NCI-H446 (cell line): ENCODE results near the gene SIX5.
A peak's percentile ranks its signal among the peaks of the same experiment; 100 is the strongest.
"Not testable (repeated sequence)": the region's sequence is repeated elsewhere in the genome, so short reads cannot be mapped to it uniquely, and the experiment has no call there.

Experiments
- DNase-seq, 2 experiments: peaks; one replicate each; lab custom pipeline; 2025; lab: John Stamatoyannopoulos, UW

Gene SIX5

GRCh38 chr19:45768984-45769782 is at the start of gene SIX5:
TSS of gene SIX5 (minus strand) at chr19:45769252. CDS start at chr19:45768844, 408 bp downstream.
- peak; percentile 95 to 99 for DNase-seq

GRCh38 chr19:45817725-45818301 is 48.8 kb upstream of the SIX5 start:
- no peak for DNase-seq

- DNase-seq, result peak; percentile 91 to 94
Observed at GRCh38 chr19:45817010-45817724, 48.1 kb upstream of the SIX5 start.

GRCh38 chr19:45816236-45817009 is 47.4 kb upstream of the SIX5 start:
- no peak for DNase-seq

- no peak for DNase-seq
Observed at GRCh38 chr19:45815481-45816216, 46.6 kb upstream of the SIX5 start.

GRCh38 chr19:45814851-45815480 is 45.9 kb upstream of the SIX5 start, which contains the start of gene RSPH6A:
TSS of gene RSPH6A (minus strand) at chr19:45815308. CDS start at chr19:45815176, 132 bp downstream.
- DNase-seq, result no peak

- DNase-seq, result no peak
Observed at GRCh38 chr19:45814166-45814780, 45.2 kb upstream of the SIX5 start.

- no peak for DNase-seq
Observed at GRCh38 chr19:45812297-45812696, 43.2 kb upstream of the SIX5 start.

GRCh38 chr19:45809643-45810159 is 40.6 kb upstream of the SIX5 start:
- no peak for DNase-seq

- DNase-seq, result no peak
Observed at GRCh38 chr19:45805719-45806118, 36.7 kb upstream of the SIX5 start.

- no peak for DNase-seq
Observed at GRCh38 chr19:45804959-45805230, 35.8 kb upstream of the SIX5 start.

- DNase-seq, result no peak
Observed at GRCh38 chr19:45804140-45804958, 35.3 kb upstream of the SIX5 start.

- no peak for DNase-seq
Observed at GRCh38 chr19:45801603-45802175, 32.6 kb upstream of the SIX5 start.

- no peak for DNase-seq
Observed at GRCh38 chr19:45800070-45800553, 31.1 kb upstream of the SIX5 start.

GRCh38 chr19:45799541-45799940 is 30.5 kb upstream of the SIX5 start:
- not testable (repeated sequence) for DNase-seq

- DNase-seq, result peak; percentile 19 to 60
Observed at GRCh38 chr19:45798995-45799517, 30.0 kb upstream of the SIX5 start.

- no peak for DNase-seq
Observed at GRCh38 chr19:45794627-45795026, 25.6 kb upstream of the SIX5 start.

GRCh38 chr19:45793876-45794275 is 24.8 kb upstream of the SIX5 start:
- DNase-seq, result no peak

GRCh38 chr19:45793178-45793564 is 24.1 kb upstream of the SIX5 start:
- no peak for DNase-seq
